Thyroid gland (tissue), 4 donors: ENCODE results near the gene GRAMD1A.

ENCODE experiments used
- CTCF ChIP-seq, 6 experiments: fragments of 200-600 bp in 3 of 6; fragments of 450-650 bp in 3 of 6; sonication (generic) in 3 of 6; IDR thresholded peaks; one replicate each; pipeline ENCODE4 v1.5.1; 2016 to 2019; ENCODE audit warnings: antibody characterized with exemption in 6 of 6, mild to moderate bottlenecking in 2 of 6, inconsistent platforms in 1 of 6, moderate library complexity in 1 of 6
- POLR2A ChIP-seq, 2 donors: fragments of 450-650 bp; IDR thresholded peaks; one replicate each; pipeline ENCODE4 v1.6.1; 2017; ENCODE audit warnings: antibody characterized with exemption in 2 of 2, mild to moderate bottlenecking in 2 of 2, moderate library complexity in 1 of 2

GRCh38 chr19:35038623-35039512 lies 38.7 kb downstream of the GRAMD1A start:
- TF ChIP-seq CTCF (IDR thresholded peaks at IDR 0.05) (no peak), POLR2A (IDR thresholded peaks at IDR 0.05) (no peak)
